ENCODE measurements around the gene RHEB. TPM values are rescaled to one million over a fixed set of nuclear protein-coding genes. Genes with fewer than 3 reads are reported as not detected.

RHEB gene
- total RNA-seq, 1 experiment from 2014 or later: 114 TPM

DNA sequence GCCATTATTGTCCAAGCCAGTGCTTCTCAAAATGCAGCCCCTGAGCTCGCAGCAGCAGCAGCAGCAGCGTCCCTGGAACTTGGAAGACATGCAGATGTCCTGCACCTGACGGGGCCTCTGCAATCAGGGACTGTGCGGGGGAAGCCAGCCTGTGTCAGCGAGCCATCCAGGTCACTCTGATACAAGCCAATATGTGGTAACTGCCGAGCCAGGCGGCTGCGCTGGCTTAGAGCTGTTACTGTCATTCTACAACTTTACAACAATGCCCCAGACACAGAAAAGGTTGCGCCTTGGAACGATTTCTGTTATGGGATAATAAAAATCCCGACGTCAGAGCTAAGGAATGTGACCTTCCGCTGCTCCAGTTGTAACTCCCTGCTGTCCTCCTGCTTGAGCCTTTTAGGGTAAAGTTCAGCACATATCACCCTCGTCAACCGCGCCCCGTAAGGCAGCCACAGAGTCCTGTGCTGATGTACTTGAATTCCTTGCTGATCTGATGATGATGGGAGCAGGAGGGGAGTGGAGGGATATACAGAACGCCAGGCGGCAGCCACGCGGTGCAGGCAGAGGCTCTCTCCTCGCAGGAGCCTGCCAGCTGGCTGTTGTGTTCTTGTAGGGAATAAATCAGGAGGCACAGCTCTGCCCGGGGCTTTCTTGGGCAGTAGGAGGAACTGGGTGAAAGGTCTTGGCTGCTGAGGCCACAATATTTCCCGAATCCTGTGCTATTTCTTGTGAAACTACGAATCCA, 59.8 kb downstream of the RHEB start:
- TF ChIP-seq CTCF (conservative IDR thresholded peaks at IDR 0.05): no peak
- Histone ChIP-seq H4K91ac (ENCODE audit: insufficient read length, low read depth, low read length) (no peak overlapping the region), H3K4me2 (ENCODE audit: insufficient read depth, insufficient read length, low read length) (no peak overlapping the region), H2BK120ac (ENCODE audit: low read depth, low read length, poor library complexity, severe bottlenecking) (no peak overlapping the region), H3K18ac (ENCODE audit: insufficient read length, low read depth, low read length) (peak overlapping the region; percentile 76), H3T11ph (ENCODE audit: low read length) (no peak overlapping the region), H3K56ac (ENCODE audit: insufficient read length, low read depth, low read length) (no peak overlapping the region), H2BK15ac (ENCODE audit: low read depth, low read length) (no peak overlapping the region), H2BK12ac (ENCODE audit: insufficient read length, low read depth, low read length) (no peak overlapping the region), H3K27ac (ENCODE audit: insufficient read length, low read depth, low read length) (no peak overlapping the region), H3K27me3 (ENCODE audit: insufficient read depth, low read length) (no peaks in the 10 kb centered on the region), H3K79me1 (ENCODE audit: insufficient read depth, low read depth, low read length, poor library complexity, severe bottlenecking) (no peaks in the 10 kb centered on the region), H4K5ac (ENCODE audit: insufficient read length, low read depth, low read length) (no peak overlapping the region), H2AFZ (ENCODE audit: low read length) (no peak overlapping the region), H2BK5ac (ENCODE audit: insufficient read length, low read length) (no peak overlapping the region), H3K4me1 (ENCODE audit: insufficient read depth, low read length) (peaks cover 8% of the 10 kb centered on the region; the same call in 1 of the 2 replicates), H2AK5ac (ENCODE audit: insufficient read length, low read length) (no peak overlapping the region), H3K9me3 (ENCODE audit: control insufficient read depth, low read depth, low read length) (no peaks in the 10 kb centered on the region), H4K20me1 (ENCODE audit: control insufficient read depth, insufficient read depth, insufficient read length) (no peaks in the 10 kb centered on the region), H3K9ac (ENCODE audit: extremely low read depth, insufficient read length, low read length) (no peak overlapping the region), H3K14ac (ENCODE audit: insufficient read depth, low read length) (peak overlapping the region; percentile 77), H3K79me2 (ENCODE audit: insufficient read depth, low read length) (no peaks in the 10 kb centered on the region), H2BK20ac (ENCODE audit: low read depth, low read length, poor library complexity, severe bottlenecking) (no peak overlapping the region), H3K23ac (ENCODE audit: insufficient read length, low read depth, low read length) (no peak overlapping the region), H4K8ac (replicated peaks; ENCODE audit: insufficient read length, low read depth, low read length) (no peak overlapping the region), H3K4ac (ENCODE audit: low read depth, low read length) (no peak overlapping the region; the same call in 1 of the 2 replicates), H3K23me2 (ENCODE audit: insufficient read length, low read depth, low read length, poor library complexity, severe bottlenecking) (no peaks in the 10 kb centered on the region)
- Mint-ChIP-seq H3K27me3 (ENCODE audit: low read depth) (peaks cover 3% of the 10 kb centered on the region; the same call in 1 of the 2 replicates), H3K27ac (peak overlapping the region in 2 of 3 experiments; percentile 84 to 93; a peak in 3 of 7 replicates), H3K9me3 (peaks cover 41 to 42% of the 10 kb centered on the region in 2 experiments), H3K4me1 (peaks cover 65 to 69% of the 10 kb centered on the region in 2 experiments), H3K36me3 (ENCODE audit: insufficient read depth in 1 of 3, low read depth in 3 of 3) (peaks cover 35 to 45% (median 36%) of the 10 kb centered on the region in 3 experiments), H3K4me3 (no peak overlapping the region; a peak in 2 of 5 replicates)
- WGBS (ENCODE audit: extremely low coverage, insufficient read length, low lambda C conversion rate): no CpG with 5 or more reads among the region's 25 CpGs
- peak; percentile 61 for DNase-seq

Data from H9 (cell line).